Body of pancreas (tissue), 4 donors: ENCODE measurements around the gene PPP1R13B. TPM values are rescaled to one million over a fixed set of nuclear protein-coding genes. Genes with fewer than 3 reads are reported as not detected.

Source experiments
- ATAC-seq: fragments of 150-250 bp; one replicate; pipeline ENCODE4 v1.9.1; 2016
- DNase-seq, 4 donors: peaks; one replicate each; pipeline ENCODE4 v3.0.0-alpha.2; 2019
- H3K27ac ChIP-seq, 4 donors: fragments of 200-600 bp; sonication (generic); 1 replicate in 3 of 4; 2 replicates in 1 of 4; pipeline versions ENCODE4 v1.5.1 to v1.6.1; 2016 to 2019; ENCODE audit warnings: mild to moderate bottlenecking in 1 of 4, mixed read lengths in 1 of 4, moderate library complexity in 1 of 4
- H3K27me3 ChIP-seq, 2 donors: fragments of 200-600 bp; sonication (generic); one replicate each; pipeline ENCODE4 v1.6.0; 2016; ENCODE audit warnings: mild to moderate bottlenecking in 1 of 2
- H3K36me3 ChIP-seq, 2 donors: fragments of 200-600 bp; sonication (generic); replicated peaks in 1 of 2; 2 replicates each; pipeline ENCODE4 v1.5.1; 2016; ENCODE audit warnings: low read depth in 2 of 2; ENCODE audit not compliant: insufficient read depth in 1 of 2
- H3K4me1 ChIP-seq: fragments of 200-600 bp; sonication (generic); one replicate; pipeline ENCODE4 v1.6.0; 2016
- H3K4me3 ChIP-seq, 2 donors: fragments of 200-600 bp; sonication (generic); 1 replicate in 1 of 2; 2 replicates in 1 of 2; pipeline ENCODE4 v1.5.1; 2016 to 2019
- H3K9me3 ChIP-seq, 3 donors: fragments of 200-600 bp; sonication (generic); 1 replicate in 2 of 3; 2 replicates in 1 of 3; pipeline ENCODE4 v1.5.1; 2016
- CTCF ChIP-seq, 7 experiments: fragments of 450-650 bp in 4 of 7; fragments of 200-600 bp in 3 of 7; sonication (generic) in 3 of 7; IDR thresholded peaks; one replicate each; pipeline ENCODE4 v1.5.1; 2016 to 2019; ENCODE audit warnings: antibody characterized with exemption in 7 of 7
- POLR2A ChIP-seq, 3 donors: fragments of 450-650 bp; IDR thresholded peaks; one replicate each; pipeline ENCODE4 v1.6.1; 2016; ENCODE audit warnings: antibody characterized with exemption in 3 of 3, mild to moderate bottlenecking in 2 of 3
- WGBS, 2 donors: methylation state at CpG; one replicate each; pipeline ENCODE4 v1.1.5; 2017; 5-methylcytosine and 5-hydroxymethylcytosine counted together
- intact Hi-C: fragments of 100-400 bp; cut with DNase I; formaldehyde crosslinking; loops from one replicate; pipeline ENCODE4 v1.15.1; 2023
- total RNA-seq, 2 donors: library from RNA; depleted of rRNA; stranded (reverse); fragments of >200 nt; gene quantifications; one replicate each; pipeline ENCODE4 v1.1.0, GENCODE V29; 2016

PPP1R13B gene
- total RNA-seq, 2 donors from 2014 or later: 12.5 to 36.3 TPM

- TF ChIP-seq POLR2A (IDR thresholded peaks at IDR 0.05) (peak in 2 of 3 donors; percentile 62 to 65), CTCF (IDR thresholded peaks at IDR 0.05) (peak in 4 of 7 experiments; percentile 21 to 49 (median 40))
- Histone ChIP-seq H3K4me1 (peaks cover 62% of the 10 kb centered on the region), H3K9me3 (no peaks in the 10 kb centered on the region), H3K27me3 (no peaks in the 10 kb centered on the region), H3K4me3 (no peak overlapping the region), H3K27ac (peak overlapping the region; percentile 88 to 97 (median 94)), H3K36me3 (no peaks in the 10 kb centered on the region)
- intact Hi-C loops: no loop called here
- DNase-seq (peak; percentile 87 to 95 (median 94)), ATAC-seq (peak; percentile 65)
- WGBS, 2 donors: 35 to 98% methylated on average over 5 to 28 of the region's 31 CpGs
These were observed 34.2 kb upstream of the PPP1R13B start for GRCh38 chr14:103881268-103882201.

GRCh38 chr14:103880348-103881267 is 33.2 kb upstream of the PPP1R13B start:
- no peaks in the 10 kb centered on the region for H3K36me3 ChIP-seq
- peak overlapping the region; percentile 88 to 97 (median 94) for H3K27ac ChIP-seq
- 7 to 14% methylated on average over 17 to 23 of the region's 23 CpGs for WGBS, 2 donors
- H3K4me3 ChIP-seq: no peak overlapping the region
- peaks cover 56% of the 10 kb centered on the region for H3K4me1 ChIP-seq
- intact Hi-C loops: no loop called here
- TF ChIP-seq CTCF (IDR thresholded peaks at IDR 0.05) (no peak), POLR2A (IDR thresholded peaks at IDR 0.05) (no peak)
- DNase-seq (peak; percentile 85 to 90 (median 88)), ATAC-seq (peak; percentile 49)
- no peaks in the 10 kb centered on the region for H3K27me3 ChIP-seq
- no peaks in the 10 kb centered on the region for H3K9me3 ChIP-seq

GRCh38 chr14:103879570-103880347 is 32.4 kb upstream of the PPP1R13B start:
- WGBS, 2 donors: 6% methylated on average over 18 to 34 of the region's 34 CpGs
- Histone ChIP-seq H3K4me3 (peak overlapping the region in 1 of 2 donors; percentile 11), H3K4me1 (peaks cover 56% of the 10 kb centered on the region), H3K36me3 (no peaks in the 10 kb centered on the region), H3K27me3 (no peaks in the 10 kb centered on the region), H3K9me3 (no peaks in the 10 kb centered on the region), H3K27ac (peak overlapping the region; percentile 88 to 97 (median 94))
- ATAC-seq: peak; percentile 89
- DNase-seq: peak; percentile 95 to 97 (median 97)
- intact Hi-C loops: no loop called here
- peak in 1 of 7 experiments; percentile 14 for TF ChIP-seq CTCF (IDR thresholded peaks at IDR 0.05)
- TF ChIP-seq POLR2A (IDR thresholded peaks at IDR 0.05): peak in 2 of 3 donors; percentile 65 to 73

GRCh38 chr14:103879118-103879569 is 31.8 kb upstream of the PPP1R13B start:
- H3K27ac ChIP-seq: peak overlapping the region; percentile 88 to 97 (median 94)
- peaks cover 56% of the 10 kb centered on the region for H3K4me1 ChIP-seq
- DNase-seq (no peak), ATAC-seq (no peak)
- no peaks in the 10 kb centered on the region for H3K9me3 ChIP-seq
- no peak for TF ChIP-seq CTCF (IDR thresholded peaks at IDR 0.05)
- no peak for TF ChIP-seq POLR2A (IDR thresholded peaks at IDR 0.05)
- H3K27me3 ChIP-seq: no peaks in the 10 kb centered on the region
- H3K4me3 ChIP-seq: no peak overlapping the region
- WGBS, 2 donors: 35 to 39% methylated on average over 16 of the region's 16 CpGs
- intact Hi-C loops: no loop called here
- H3K36me3 ChIP-seq: no peaks in the 10 kb centered on the region
